Endometrial microvascular endothelial cells (primary cell): Measurements from ENCODE around the gene TLK2. TPM values are rescaled to one million over a fixed set of nuclear protein-coding genes. Genes with fewer than 3 reads are reported as not detected.
"Not testable (repeated sequence)": the region's sequence is repeated elsewhere in the genome, so short reads cannot be mapped to it uniquely, and the experiment has no call there.

Experiments
- in situ Hi-C: cut with HindIII; loops from 2 replicates; pipeline ENCODE4 v1.10.0; 2017; ENCODE audit warnings: low sequenced_read_pairs, low pct_unique_long_range_greater_than_20kb; ENCODE audit errors: inconsistent ontology term
- total RNA-seq: library from RNA; depleted of rRNA; stranded (reverse); fragments of >200 nt; gene quantifications from one replicate; pipeline ENCODE4 v1.2.3, GENCODE V29; 2015; ENCODE audit errors: inconsistent ontology term

The TLK2 gene
- total RNA-seq, 1 donor from 2014 or later = 39.2 TPM

DNA sequence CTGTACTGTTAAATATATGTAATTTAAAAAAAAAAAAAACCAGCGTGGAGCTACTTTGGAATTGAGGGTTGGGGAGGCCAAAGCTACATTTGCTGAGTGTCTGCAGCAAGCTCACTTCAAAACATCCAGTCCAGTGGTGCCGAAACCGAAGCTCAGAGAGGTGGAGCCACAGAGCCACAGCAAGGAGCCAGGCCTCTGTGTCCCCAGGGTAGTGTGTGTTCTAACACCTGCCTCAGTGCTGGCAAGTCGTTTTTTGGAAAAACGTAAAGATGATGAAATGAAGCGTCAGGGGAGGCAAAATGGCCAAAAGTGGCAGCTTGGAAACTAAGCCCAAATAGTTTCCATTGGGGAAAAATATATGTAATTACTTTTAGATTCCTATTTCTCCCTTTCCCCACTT lies 112.7 kb downstream of the TLK2 start:
- in situ Hi-C loops = no loop called here

DNA sequence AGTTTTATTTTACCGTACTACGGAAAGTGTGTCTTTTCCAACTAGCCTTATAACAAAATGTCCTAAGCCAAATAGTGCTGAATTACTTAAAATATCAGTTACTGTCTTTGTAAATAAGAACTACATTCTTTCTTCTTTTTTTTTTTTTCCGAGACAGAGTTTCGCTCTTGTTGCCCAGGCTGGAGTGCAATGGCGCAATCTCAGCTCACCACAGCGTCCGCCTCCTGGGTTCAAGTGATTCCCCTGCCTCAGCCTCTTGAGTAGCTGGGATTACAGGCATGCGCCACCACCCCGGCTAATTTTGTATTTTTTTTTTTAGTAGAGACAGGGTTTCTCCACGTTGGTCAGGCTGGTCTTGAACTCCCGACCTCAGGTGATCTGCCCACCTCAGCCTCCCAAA lies 113.2 kb downstream of the TLK2 start:
- in situ Hi-C loops = not testable (repeated sequence)

DNA sequence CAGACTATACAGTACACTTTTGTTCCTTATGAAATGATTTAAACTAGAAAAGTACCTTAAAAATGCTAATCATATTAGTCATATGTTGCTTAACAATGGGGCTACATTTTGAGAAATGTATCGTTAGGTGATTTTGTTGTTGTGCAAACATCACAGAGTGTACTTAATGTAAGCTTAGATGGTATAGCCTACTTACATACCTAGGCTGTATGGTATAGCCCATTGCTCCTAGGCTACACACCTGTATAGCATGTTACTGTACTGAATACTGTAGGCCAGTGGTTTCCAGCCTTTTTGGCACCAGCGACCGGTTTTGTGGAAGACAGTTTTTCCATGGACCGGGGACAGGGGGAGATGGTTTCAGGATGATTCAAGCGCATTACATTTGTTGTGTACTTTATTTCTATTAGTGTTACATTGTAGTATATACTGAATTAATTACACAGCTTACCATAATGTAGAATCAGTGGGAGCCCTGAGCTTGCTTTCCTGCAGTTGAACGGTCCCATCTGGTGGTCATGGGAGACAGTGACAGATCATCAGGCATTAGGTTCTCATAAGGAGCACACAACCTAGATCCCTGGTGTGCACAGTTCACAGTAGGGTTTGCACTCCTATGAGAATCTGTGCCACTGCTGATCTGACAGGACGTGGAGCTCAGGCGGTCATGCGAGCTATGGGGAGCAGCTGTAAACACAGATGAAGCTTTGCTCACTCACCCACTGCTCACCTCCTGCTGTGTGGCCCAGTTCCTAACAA lies 113.9 kb downstream of the TLK2 start:
- in situ Hi-C loops = no loop called here

DNA sequence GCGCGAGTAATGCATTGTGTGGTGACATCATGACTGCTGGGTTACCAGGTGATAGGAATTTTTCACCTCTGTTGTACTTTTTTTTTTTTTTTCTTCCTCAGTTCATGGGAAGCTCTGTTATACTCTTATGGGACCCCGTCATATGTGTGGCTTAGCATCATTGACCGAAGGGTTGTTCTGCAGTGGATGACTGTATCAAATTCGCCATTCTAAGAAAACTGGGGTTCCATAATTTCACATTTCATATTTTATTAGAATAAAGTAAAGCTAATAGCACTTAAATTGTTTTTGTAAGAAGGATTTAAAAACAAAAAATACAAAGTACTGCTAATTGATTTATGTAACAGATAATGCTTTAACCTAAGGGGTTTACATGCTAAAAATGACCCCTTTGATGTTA lies 116.9 kb downstream of the TLK2 start:
- in situ Hi-C loops = no loop called here

DNA sequence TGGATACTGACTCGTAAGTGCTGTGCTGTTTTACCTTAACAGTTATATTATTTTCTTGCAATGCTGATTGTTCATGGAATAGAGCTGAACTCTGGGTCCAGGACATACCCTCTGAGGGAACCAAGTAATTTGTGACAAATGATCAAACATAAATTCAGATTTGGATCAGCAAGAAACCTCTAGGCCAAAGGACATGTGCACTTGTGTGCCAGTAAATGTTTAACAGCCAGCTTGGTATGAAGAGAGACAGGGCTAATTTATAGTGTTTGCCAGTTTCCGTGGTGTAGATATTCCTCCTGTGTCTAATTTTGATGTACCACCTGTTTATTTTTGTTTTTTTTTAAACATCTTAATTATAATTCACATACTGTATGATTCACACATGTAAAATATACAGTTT lies 118.0 kb downstream of the TLK2 start:
- in situ Hi-C loops = no loop called here

DNA sequence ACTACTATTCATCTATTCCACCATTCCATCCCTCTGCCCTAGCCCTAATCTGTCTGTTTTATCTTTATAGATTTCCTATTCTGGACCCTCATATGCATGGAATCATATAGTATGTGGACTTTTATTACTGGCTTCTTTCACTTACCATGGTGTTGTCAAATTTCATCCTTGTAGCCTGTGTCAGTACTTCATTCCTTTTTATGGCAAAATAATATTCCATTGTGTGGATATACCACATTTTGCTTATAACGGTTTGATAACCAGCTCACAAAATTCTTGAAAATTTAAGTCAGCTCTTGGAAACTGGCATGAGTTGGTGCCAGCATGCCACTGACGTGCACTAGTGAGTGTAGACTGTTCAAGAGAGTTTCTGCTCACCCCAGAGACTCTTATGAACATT lies 118.5 kb downstream of the TLK2 start:
- in situ Hi-C loops = no loop called here

DNA sequence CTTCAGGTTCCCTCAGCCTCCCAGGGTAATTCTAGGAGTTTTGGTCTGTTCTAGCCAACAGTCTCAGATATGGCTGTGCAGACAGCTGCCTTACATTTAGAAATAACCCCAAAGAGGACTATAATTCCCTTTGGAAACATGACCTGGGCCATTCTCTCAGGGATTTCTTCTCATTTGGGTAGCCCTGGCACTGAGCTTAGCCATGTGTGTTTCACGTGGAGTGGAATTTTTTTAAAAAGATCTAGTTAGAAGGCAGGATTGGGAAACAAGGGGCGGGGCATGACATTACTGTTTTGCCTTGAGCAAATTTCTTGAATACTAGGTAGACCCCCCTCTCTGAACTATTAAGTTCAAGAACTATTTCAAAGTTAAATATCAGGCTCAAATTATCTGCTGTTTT lies 119.3 kb downstream of the TLK2 start:
- in situ Hi-C loops = no loop called here

DNA sequence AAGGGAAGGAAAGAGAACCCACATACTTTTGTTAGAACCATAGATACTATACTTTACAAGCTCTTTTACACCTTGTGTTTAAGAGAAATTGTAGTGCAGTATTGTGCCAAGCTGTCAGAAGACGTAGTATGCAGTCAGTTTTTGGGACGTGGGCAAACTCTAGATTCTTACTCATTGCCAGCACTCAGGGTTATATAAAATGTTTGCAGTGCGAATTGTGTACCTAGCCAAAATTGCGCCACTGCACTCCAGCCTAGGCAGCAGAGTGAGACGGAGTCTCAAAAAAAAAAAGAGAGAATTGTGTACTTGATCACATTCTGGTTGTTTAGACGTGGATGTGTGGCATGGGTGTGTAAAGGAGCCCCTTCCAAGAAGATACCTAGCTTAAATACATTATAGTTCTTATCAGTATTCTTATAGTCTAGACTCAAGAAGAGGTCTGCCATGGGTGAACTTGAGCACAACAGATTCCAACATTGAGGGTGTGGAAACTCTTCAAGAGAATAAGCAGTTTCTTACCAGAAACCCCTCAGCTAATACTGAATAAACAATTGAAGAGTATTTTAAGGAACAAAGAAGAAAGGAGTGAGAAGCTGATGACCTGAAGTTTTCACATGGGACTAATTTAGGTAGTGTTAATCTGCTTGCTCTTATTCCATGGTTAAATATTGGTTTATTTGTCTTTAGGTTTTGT lies 121.5 kb downstream of the TLK2 start:
- in situ Hi-C loops = no loop called here

DNA sequence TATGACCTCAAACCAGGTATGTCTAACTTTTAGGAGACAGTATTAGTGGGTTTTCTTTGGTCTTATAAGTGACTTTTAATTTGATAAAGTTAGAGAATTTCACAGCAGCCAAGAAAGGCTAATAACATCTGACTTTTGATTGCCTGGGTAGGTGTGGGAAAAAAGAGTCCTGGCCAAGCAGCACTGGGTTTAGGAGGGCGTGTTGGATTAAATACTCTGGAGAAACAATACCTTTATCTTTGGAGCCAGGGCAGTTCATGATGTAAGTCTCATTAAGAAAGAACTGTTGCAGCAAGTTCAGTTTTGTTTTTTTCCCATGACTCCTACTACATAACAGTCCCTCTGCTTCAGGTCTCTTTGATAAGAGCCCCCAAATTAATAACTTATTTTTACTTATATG lies 122.2 kb downstream of the TLK2 start:
- in situ Hi-C loops = no loop called here

DNA sequence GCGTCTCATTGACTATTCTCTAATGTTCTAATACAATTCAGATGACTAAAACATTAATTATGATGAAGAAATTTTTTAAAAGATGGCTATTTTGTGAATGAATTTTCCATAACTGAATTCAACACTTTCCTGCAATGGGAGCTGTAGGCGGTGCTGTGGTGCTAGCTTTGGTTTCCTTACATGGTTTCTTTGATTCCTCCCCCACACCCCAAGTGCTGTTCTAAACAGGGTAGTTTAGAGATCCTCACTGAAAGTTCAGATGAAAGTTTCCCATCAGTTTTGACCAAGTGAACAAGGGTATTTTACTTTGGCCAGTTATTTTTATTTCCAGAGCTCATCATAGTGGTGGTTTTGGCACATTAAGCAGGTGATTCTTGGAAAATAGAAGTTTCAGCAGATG lies 122.8 kb downstream of the TLK2 start:
- in situ Hi-C loops = no loop called here

DNA sequence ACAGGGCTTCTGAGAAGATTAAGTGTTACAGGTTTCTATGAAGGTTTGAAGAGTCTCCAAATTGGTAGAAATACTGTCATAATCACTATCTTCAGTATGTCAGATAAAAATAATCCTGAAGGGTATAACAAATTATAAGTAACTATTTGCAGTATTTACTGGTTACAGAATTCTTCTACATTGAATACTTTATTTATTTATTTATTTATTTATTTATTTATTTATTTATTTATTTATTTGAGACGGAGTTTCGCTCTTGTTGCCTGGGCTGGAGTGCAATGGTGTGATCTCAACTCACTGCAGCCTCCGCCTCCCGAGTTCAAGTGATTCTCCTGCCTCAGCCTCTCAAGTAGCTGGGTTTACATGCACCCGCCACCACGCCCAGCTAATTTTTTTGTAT lies 125.2 kb downstream of the TLK2 start:
- in situ Hi-C loops = not testable (repeated sequence)

DNA sequence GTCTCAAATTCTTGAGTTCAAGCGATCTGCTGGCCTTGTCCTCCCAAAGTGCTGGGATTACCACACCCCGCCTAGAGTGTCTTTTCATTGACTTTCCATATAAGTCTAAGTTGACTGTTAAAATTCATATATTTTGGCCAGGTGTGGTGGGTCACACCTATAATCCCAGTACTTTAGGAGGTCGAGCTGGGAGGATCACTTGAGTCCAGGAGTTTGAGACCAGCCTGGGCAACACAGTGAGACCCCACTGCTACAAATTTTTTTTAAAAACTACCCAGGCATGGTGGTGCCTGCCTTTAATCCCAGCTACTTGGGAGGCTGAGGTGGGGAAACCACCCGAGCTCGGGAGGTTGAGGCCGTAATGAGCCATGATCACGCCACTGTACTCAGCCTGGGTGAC lies 127.0 kb downstream of the TLK2 start:
- in situ Hi-C loops = no loop called here

DNA sequence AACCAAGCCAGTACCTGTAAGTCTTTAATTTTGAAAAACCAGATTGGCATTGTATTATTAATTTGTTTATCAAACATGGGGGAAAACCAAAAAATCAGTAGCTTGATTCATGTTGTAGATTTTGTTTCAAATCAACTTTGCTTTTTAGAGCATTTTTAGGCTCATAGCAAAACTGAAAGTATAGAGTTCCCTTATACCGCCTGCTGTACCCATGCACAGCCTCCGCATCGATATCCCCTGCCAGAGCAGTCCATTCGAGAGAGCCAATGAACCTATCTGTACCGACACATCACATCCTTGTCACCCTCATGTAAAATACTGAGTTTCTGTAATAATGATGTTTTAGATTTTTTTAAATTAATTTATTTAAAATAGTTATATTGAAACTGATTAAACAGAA lies 132.7 kb downstream of the TLK2 start:
- in situ Hi-C loops = no loop called here

DNA sequence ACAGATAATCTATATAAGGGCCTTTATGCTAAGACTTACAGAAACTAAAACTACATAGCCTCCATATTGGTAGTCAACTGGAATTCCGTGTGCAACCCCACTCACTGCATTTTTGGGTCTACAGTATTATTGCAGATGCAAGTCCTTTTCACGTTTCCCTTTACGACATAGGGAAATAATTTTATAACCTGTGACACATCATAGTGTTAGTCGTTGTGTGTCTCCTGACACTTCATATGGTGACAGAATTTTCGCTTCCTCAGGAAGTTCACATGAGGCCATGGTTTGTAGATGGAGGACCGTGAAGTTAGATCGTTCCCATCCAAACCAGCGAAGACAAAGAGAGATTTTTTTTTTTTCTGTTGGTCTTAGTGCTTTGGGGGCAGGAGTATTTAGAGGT lies 133.1 kb downstream of the TLK2 start:
- in situ Hi-C loops = no loop called here

DNA sequence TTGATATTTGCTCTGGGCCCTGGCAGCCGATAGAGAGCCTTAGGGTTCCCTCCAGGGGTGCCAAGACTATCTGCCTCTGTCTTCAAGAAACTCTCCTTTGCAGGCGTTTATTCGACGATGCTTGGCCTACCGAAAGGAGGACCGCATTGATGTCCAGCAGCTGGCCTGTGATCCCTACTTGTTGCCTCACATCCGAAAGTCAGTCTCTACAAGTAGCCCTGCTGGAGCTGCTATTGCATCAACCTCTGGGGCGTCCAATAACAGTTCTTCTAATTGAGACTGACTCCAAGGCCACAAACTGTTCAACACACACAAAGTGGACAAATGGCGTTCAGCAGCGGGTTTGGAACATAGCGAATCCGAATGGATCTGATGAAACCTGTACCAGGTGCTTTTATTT lies 133.7 kb downstream of the TLK2 start:
- in situ Hi-C loops = not testable (repeated sequence)

DNA sequence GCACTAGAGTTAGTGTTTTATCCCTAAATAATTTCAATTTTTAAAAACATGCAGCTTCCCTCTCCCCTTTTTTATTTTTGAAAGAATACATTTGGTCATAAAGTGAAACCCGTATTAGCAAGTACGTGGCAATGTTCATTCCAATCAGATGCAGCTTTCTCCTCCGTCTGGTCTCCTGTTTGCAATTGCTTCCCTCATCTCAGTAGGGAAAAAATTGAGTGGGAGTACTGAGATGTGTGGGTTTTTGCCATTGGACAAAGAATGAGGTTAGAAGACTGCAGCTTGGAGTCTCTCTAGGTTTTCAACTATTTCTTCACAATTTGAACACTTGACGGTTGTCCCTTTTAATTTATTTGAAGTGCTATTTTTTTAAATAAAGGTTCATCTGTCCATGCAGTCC lies 134.5 kb downstream of the TLK2 start:
- in situ Hi-C loops = not testable (repeated sequence)

DNA sequence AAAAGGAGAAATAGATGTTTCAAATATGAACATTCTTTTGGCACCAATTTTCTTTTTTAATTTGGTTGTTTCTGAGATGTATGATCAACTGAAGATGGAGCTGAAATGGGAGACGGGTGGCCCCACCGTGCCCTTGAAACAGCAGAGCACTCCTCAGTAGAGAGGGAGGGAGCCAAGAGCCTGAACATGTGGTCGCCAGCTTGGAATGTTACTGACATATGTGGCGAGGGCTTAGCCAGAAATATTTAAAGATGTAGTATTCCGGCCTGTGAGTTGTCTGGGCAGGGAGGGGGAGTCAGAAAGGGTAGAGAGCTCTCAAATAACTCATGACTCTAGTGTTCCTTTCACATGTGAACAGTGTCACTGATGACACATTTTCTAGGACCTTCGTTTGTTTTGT lies 135.5 kb downstream of the TLK2 start:
- in situ Hi-C loops = no loop called here

DNA sequence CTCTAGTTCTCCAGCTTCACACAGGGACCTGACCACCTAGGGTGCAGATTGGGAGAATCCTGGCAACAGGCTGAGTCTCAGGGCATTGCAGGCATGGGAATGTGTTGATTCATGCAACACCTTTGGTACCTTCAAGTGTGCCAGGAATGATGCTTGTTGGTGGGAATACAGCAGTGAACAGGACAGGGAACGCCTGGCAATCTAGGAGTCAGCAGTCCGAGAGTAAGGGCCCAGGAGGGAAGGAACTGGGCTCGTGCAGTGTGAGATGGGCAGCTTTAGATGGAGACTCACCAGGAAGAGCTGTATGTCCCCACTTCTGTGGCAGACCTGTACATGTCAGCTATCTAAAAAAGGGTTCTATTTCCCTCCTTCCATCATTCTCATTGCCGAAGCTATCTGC lies 136.9 kb downstream of the TLK2 start:
- in situ Hi-C loops = no loop called here

DNA sequence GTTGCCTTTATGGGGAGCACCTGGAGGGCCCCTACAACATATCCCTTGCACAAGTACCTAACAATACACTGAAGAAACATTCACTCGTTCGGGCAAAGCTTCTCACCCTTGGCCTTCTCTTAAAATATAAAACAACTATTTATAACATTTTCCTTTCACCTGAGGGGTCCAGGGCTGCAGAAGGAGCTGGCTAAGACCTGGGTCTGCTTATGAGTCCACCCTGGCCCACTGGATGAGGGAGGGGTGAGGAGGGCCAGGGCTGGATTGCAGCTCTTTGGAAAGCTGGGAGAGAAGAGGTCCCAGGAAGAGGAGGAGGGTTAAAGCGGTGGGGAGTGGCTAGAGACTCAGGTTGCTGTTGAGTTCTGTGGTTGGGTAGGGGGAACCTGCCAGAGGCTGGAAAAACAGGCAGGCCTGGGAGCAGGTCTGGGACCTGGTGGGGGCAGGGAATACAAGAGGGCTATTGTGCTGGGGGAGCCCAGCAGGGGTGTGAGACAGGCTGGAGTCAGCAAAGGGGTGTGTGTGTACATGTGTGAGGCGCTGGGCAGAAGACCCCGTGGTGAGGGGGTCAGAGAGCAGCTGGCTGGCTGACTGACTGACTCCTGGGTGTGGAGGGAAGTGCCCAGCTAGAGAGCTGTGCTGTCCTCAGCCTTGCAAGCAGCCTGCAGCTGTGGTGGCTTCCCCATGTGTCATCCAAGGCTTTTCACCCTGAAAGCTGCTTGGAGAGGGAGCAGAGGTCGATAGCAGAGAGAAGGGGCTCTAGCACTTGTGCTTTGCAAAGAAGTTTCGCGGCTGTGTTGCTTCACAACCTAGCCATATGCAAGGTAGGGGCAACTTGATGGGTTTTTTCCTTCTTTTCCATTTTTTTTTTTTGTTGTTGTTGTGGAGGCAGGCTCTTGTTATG lies 138.6 kb downstream of the TLK2 start:
- in situ Hi-C loops = no loop called here
